ENCODE data around the gene UNC13D.

- no peak for TF ChIP-seq SUZ12 (IDR thresholded peaks at IDR 0.05; ENCODE audit: extremely low read depth, insufficient read depth, insufficient read length)
- TF ChIP-seq YY1 (IDR thresholded peaks at IDR 0.05; ENCODE audit: insufficient read depth, insufficient read length), result no peak
Observed at GRCh38 chr17:75845058-75845711, 981 bp upstream of the UNC13D start.
